ENCODE data around the gene NGEF. TPM values are rescaled to one million over a fixed set of nuclear protein-coding genes. Genes with fewer than 3 reads are reported as not detected.
A peak's percentile ranks its signal among the peaks of the same experiment; 100 is the strongest.
"Not testable (repeated sequence)": the region's sequence is repeated elsewhere in the genome, so short reads cannot be mapped to it uniquely, and the experiment has no call there.

NGEF gene, protein sequence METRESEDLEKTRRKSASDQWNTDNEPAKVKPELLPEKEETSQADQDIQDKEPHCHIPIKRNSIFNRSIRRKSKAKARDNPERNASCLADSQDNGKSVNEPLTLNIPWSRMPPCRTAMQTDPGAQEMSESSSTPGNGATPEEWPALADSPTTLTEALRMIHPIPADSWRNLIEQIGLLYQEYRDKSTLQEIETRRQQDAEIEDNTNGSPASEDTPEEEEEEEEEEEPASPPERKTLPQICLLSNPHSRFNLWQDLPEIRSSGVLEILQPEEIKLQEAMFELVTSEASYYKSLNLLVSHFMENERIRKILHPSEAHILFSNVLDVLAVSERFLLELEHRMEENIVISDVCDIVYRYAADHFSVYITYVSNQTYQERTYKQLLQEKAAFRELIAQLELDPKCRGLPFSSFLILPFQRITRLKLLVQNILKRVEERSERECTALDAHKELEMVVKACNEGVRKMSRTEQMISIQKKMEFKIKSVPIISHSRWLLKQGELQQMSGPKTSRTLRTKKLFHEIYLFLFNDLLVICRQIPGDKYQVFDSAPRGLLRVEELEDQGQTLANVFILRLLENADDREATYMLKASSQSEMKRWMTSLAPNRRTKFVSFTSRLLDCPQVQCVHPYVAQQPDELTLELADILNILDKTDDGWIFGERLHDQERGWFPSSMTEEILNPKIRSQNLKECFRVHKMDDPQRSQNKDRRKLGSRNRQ
- 0.21 TPM for total RNA-seq

GRCh38 chr2:233013027-233013461 is at the start of gene NGEF:
Gene NGEF (minus strand): TSS chr2:233013256. CDS start chr2:232974890, 38,366 bp downstream.
- Histone ChIP-seq H3K4me3 (ENCODE audit: low read length) (no peak within 1 kb of the TSS), H3K27me3 (ENCODE audit: insufficient read depth, low read length) (no peaks in the 10 kb centered on the region), H3K4me1 (ENCODE audit: insufficient read depth, low read length) (peaks cover 4% of the 10 kb centered on the region), H3K9me3 (ENCODE audit: low read depth, low read length) (no peaks in the 10 kb centered on the region)

DNA sequence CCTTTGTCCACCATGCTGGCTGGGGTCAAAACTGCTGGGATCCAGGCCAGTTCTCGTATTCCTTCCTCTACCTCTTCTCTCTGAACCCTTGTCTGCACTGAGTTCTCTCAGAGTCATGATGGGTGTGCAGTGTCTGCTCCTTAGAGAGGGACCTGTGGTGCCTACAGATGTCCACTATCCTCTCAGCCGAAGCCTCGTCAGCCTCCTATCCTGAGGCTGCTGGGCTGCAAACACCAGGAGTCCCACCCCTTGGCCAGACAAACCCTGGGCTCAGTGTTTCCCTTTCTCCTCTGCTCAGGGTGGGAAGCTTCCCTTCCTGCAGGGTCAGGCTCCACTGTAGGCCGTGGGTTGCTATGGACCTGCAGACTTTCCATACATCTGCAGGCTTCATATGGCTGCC is 49.4 kb upstream of the NGEF start:
- no peaks in the 10 kb centered on the region for H3K27me3 ChIP-seq (ENCODE audit: insufficient read depth, low read length)
- H3K4me3 ChIP-seq (ENCODE audit: low read length), result peak overlapping the region; percentile 97
- peaks cover 68% of the 10 kb centered on the region for H3K4me1 ChIP-seq (ENCODE audit: insufficient read depth, low read length)
- H3K9me3 ChIP-seq (ENCODE audit: low read depth, low read length), result no peaks in the 10 kb centered on the region

DNA sequence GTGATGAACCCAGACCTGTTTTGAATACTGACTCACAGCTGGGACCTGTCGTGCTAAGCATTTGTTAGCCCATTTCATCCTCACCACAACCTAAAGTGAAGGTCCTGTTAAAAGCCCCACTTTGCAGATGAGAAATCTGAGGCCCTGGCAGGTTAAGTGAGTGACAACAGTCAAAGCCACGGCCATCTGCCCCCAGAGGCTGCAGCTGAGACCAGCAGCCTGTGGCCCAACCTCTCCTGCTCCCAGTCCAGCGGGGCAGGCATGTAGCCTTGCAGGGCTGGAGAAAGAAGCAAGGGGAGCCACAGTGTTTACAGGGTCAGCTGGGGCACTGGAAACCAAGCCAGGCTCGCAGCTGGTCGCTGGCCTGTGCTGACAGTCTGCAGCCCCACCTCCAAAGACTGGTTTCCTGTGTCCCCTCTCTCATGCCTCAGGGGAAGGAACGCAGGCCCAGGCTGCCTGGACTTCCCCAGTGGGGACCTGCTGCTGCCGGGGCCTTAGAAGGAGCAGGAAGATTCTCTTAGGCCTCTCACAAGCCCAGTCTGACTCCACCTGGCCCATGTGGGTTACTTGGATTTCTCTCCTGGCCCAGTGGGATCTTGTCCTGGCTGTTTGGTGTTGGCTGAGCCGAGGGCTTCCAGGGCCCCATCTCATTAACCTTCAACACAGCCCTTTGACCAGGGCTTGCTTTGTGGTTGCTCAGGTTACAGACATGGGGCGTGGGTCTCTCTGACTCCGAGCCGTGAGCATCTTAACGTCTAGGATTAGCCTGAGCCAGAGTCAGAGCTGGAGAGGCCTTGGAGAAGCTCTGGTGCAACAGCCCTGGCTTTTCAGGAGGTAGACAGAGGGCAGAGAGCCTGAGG is 48.8 kb upstream of the NGEF start:
- H3K4me3 ChIP-seq (ENCODE audit: low read length), result peak overlapping the region; percentile 97
- H3K4me1 ChIP-seq (ENCODE audit: insufficient read depth, low read length), result peaks cover 62% of the 10 kb centered on the region
- H3K27me3 ChIP-seq (ENCODE audit: insufficient read depth, low read length), result no peaks in the 10 kb centered on the region
- no peaks in the 10 kb centered on the region for H3K9me3 ChIP-seq (ENCODE audit: low read depth, low read length)

GRCh38 chr2:233060980-233061590 is 48.0 kb upstream of the NGEF start:
- Histone ChIP-seq H3K27me3 (ENCODE audit: insufficient read depth, low read length) (no peaks in the 10 kb centered on the region), H3K9me3 (ENCODE audit: low read depth, low read length) (no peaks in the 10 kb centered on the region), H3K4me1 (ENCODE audit: insufficient read depth, low read length) (peaks cover 55% of the 10 kb centered on the region), H3K4me3 (ENCODE audit: low read length) (peak overlapping the region; percentile 97)

- Histone ChIP-seq H3K27me3 (ENCODE audit: insufficient read depth, low read length) (no peaks in the 10 kb centered on the region), H3K4me1 (ENCODE audit: insufficient read depth, low read length) (peaks cover 52% of the 10 kb centered on the region), H3K4me3 (ENCODE audit: low read length) (peak overlapping the region; percentile 97), H3K9me3 (ENCODE audit: low read depth, low read length) (no peaks in the 10 kb centered on the region)
Measured at GRCh38 chr2:233060501-233060979, 47.5 kb upstream of the NGEF start.

GRCh38 chr2:233059797-233060500 is 46.9 kb upstream of the NGEF start, which contains the start of gene INPP5D:
Gene INPP5D (plus strand): TSS chr2:233060342. CDS start chr2:233060479, 137 bp downstream.
- H3K4me1 ChIP-seq (ENCODE audit: insufficient read depth, low read length), result peaks cover 47% of the 10 kb centered on the region

GRCh38 chr2:233059547-233059796 is 46.4 kb upstream of the NGEF start:
- no peak overlapping the region for H3K4me3 ChIP-seq (ENCODE audit: low read length)
- peaks cover 42% of the 10 kb centered on the region for H3K4me1 ChIP-seq (ENCODE audit: insufficient read depth, low read length)

More at GRCh38 chr2:233059797-233060500, 46.9 kb upstream of the NGEF start, which contains the start of gene INPP5D:
- Histone ChIP-seq H3K9me3 (ENCODE audit: low read depth, low read length) (no peaks in the 10 kb centered on the region), H3K27me3 (ENCODE audit: insufficient read depth, low read length) (no peaks in the 10 kb centered on the region), H3K4me3 (ENCODE audit: low read length) (peak within 1 kb of the TSS; percentile 97)

DNA sequence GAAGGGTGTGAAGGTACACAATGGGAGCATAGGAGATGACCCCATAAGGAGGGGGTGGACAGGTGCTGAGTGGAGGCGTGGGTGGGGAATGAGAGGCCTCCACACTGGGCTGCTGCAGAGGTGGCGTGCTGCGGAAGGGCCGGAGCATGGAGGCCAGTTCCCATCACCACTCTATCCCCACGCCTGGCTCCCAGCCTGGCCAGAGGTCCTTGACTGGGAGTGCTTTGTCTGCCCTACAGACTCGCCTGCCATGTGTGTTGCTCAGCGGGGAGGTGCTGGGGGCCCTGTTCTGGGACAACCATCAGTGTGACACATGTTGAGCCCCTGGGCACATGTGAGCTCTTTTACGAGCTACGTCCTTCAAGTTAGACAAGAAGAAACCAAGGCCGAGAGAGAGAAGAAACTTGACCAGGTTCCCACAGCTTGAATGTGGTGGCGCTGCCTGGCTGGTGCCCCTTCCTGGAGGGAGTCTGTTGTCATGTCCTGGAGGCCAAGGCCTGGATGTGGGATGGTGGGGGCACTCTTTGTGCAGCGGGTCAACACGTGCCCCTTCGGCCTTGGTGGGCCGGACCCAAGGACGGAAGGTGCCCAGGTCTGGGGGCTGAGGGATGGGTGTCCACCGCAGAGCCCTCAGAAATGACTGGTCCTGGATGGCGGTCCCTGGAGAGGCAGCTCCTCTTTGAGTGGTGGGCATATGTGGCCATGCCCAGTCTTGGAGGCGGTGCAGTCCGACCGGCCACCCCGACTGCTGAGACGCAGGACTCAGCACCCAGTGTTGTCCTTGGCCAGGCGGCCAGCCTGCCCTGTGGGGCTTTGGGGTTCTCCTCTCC is 45.9 kb upstream of the NGEF start:
- Histone ChIP-seq H3K4me3 (ENCODE audit: low read length) (no peak overlapping the region), H3K9me3 (ENCODE audit: low read depth, low read length) (no peaks in the 10 kb centered on the region), H3K4me1 (ENCODE audit: insufficient read depth, low read length) (peaks cover 40% of the 10 kb centered on the region), H3K27me3 (ENCODE audit: insufficient read depth, low read length) (no peaks in the 10 kb centered on the region)

More at GRCh38 chr2:233059547-233059796, 46.4 kb upstream of the NGEF start:
- H3K9me3 ChIP-seq (ENCODE audit: low read depth, low read length), result no peaks in the 10 kb centered on the region
- H3K27me3 ChIP-seq (ENCODE audit: insufficient read depth, low read length), result no peaks in the 10 kb centered on the region

GRCh38 chr2:233056961-233057605 is 44.0 kb upstream of the NGEF start:
- Histone ChIP-seq H3K27me3 (ENCODE audit: insufficient read depth, low read length) (no peaks in the 10 kb centered on the region), H3K4me1 (ENCODE audit: insufficient read depth, low read length) (peaks cover 25% of the 10 kb centered on the region), H3K4me3 (ENCODE audit: low read length) (no peak overlapping the region), H3K9me3 (ENCODE audit: low read depth, low read length) (no peaks in the 10 kb centered on the region)

DNA sequence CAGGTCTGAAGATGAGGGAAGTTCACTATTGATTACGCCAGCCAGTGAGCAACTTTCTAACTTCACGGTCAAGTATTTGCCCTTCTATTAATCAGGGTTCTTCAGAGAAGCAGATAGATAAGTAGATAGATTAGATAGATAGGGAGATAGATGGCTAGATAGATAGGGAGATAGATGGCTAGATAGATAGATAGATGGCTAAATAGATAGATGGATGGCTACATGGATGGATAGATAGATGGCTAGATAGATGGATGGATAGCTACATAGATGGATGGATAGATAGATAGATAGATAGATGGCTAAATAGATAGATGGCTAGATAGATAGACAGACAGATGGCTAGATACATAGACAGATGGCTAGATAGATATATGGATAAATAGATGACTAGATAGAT is 42.3 kb upstream of the NGEF start:
- H3K4me1 ChIP-seq (ENCODE audit: insufficient read depth, low read length), result peaks cover 21% of the 10 kb centered on the region
- H3K9me3 ChIP-seq (ENCODE audit: low read depth, low read length), result no peaks in the 10 kb centered on the region
- no peaks in the 10 kb centered on the region for H3K27me3 ChIP-seq (ENCODE audit: insufficient read depth, low read length)
- no peak overlapping the region for H3K4me3 ChIP-seq (ENCODE audit: low read length)

GRCh38 chr2:233053928-233054784 is 41.1 kb upstream of the NGEF start:
- H3K9me3 ChIP-seq (ENCODE audit: low read depth, low read length), result no peaks in the 10 kb centered on the region
- no peaks in the 10 kb centered on the region for H3K27me3 ChIP-seq (ENCODE audit: insufficient read depth, low read length)
- no peak overlapping the region for H3K4me3 ChIP-seq (ENCODE audit: low read length)
- peaks cover 12% of the 10 kb centered on the region for H3K4me1 ChIP-seq (ENCODE audit: insufficient read depth, low read length)

- H3K27me3 ChIP-seq (ENCODE audit: insufficient read depth, low read length); H3K4me3 ChIP-seq (ENCODE audit: low read length); H3K9me3 ChIP-seq (ENCODE audit: low read depth, low read length); H3K4me1 ChIP-seq (ENCODE audit: insufficient read depth, low read length): not testable (repeated sequence)
Measured at GRCh38 chr2:233052517-233052916, 39.5 kb upstream of the NGEF start.

Data from mononuclear cell (primary cell).